ENCODE results near the gene CTNNA2.

The CTNNA2 gene

DNA sequence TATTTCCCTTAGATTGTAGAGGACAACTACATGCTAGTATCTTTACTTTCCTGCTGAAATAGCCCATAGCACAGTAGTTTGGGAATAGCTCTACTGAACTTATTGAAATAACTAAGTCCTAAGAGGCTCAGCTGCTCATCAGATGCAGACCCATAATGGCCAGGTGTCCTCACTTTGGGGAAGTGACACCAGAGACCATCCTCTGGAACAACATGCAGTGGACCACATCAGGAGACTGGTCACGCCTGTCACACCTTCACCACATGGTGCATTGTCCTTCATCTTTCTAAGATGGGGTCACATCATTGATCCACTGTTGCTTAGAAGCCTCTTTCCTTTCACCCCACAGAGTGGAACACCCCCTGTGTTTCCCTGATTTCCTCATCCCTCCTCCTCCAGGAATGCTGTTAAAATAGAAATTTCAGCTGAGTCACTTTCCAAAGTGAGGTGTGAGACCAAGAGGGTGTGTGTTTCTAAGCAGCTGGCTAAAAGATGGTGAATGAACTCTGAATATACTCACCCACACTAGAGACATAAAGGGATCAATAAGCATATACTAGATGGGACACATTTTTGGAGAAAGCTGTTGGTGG is 1006.9 kb downstream of the CTNNA2 start:
- no peak for DNase-seq

DNA sequence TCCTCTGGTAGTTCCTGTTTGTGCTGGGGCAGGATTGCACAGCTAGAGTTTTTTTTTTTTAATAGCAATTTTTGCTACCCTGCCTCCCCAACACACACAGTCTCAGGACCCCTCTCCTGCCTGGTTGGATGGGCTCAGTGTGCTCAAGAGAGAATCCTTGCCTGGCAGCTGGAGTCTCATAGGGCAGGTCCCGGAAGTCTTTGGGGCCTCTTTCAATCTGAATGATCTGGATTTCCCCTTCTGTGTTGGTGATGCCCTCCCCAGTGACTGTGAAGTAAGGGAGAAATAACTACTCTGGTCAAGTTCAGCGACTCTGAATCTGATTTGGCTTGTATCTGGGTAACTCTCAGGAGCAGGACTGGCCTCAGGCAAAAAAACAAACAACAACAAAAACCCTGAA is 1012.3 kb downstream of the CTNNA2 start:
- DNase-seq = no peak

DNA sequence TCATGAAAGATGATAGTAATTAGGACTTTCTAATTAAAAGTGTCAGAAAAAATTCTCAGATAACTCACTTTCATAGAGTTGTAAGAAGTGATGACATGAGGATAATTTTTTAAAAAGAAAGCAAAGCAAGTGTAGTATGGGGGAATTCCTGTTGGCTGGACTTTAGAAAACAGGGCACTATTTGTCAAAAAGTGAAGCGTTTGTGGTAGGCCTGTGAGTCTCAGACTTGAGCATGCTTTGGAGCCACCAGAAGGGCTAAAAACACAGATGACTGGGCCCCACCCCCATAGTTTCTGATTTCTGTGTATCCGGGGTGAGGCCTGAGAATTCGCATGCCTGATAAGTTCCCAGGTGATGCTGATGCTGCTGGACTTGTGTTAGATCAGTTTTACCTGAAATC is 1014.3 kb downstream of the CTNNA2 start:
- no peak for DNase-seq

DNA sequence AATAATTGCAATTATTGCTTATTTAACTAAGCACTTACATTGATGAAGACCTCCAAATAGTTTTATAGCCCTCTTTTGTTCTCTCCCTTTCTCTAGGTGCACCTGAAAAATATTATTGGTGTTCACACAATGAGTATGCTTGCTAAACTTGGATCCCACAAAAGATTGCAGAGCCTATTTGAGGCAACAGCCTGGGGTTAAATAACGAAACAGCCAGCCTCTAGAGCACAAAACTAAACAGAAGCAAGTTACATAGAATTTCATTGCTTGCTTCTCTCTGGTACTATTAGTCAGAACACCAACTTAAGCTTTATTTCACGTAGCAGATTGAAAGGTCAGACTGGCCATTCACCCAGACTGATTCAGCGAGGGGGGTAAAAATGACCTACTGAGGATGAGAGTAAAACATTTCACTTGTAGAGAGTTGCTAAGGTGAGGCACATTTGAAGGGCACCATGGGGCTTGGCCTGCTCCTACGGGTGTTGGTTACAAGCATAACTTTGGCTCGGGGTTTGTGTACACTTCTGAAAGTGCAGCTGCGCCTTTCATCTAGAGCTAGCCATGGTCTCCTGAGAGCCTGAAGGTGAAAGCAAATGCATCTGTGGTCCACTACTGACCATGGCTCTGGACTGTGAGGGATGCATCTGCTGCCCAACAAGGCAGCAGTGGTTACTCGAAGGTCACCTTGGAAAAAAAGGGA is 1016.8 kb downstream of the CTNNA2 start:
- DNase-seq = no peak

DNA sequence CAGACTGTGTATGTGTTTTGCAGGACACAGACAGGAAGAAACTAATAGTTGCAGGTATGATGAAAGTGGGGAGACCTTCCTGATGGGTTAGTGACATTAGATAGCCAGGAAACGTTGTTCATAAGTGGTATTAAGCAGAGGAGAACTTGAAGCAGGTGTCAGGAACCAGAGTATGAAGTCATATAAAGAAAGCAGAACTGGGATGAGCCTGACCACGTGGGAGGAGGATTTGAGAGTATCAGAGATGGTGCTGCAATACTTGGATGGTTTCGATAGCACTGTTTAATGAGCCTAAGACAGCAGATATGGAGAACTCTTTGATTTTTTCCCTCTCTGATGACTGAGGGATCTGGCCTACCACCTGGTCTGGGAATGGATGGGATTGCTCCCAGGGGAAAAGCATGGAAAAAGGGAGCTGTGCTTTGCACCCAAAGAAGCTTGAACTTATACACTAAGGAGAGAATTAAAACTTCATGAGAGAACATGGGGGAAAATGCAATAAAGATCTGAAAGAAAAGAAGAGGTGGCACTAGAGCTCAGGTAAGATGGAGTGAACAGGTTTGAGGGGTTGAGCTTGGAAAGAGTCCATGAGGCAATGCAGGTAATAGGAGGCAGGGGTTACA is 1017.7 kb downstream of the CTNNA2 start:
- no peak for DNase-seq

DNA sequence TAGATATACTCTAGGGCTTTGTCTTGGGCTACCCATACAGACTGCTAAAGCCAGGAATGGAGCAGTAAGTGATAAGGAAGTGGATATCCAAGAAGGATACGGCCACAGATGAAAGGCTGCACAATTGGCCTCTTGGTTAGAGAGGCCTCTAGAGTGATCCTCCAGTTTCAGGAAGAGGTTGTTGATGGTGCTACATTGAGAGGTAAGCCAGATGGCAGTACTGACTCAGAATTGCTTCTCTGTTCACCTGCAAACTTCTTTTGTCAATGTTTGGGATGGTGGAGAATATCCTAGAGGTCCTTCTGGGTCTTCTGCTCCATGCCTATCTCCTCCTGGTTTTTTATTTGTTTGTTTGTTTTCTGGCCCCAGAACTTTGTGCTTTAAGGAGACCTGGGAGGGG is 1018.5 kb downstream of the CTNNA2 start:
- DNase-seq = no peak

DNA sequence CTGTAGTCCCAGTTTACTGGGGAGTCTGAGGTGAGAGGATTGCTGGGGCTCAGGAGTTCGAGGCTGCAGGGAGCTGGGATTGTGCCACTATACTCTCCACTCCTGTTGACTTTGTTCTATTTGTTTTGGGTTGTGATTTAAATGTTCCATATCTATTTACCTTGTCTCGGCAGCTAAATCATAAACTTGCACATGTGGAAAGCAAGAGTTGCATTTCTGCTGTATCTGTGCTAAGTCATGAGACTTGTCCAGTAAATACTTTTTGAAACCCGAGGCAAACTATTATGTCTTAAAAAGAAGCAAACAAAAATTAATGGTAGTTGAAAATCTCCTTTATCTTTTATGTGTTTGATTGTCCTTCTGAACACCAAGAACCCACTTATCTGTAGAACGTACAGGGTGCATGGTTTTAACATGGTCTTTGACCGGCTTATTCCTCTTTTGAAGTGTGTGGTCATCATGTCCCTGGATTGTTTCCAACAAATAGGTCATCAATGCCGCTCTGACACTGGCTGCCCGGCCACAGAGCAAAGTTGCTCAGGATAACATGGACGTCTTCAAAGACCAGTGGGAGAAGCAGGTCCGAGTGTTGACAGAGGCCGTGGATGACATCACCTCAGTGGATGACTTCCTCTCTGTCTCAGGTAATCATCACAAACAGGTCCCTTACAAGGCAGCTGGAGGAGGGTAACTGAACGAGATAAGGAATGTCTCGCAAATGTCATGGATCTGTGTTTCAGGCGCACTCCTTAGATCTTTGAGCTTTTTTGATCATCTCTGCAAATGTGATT is 1032.8 kb downstream of the CTNNA2 start:
- DNase-seq = no peak

DNA sequence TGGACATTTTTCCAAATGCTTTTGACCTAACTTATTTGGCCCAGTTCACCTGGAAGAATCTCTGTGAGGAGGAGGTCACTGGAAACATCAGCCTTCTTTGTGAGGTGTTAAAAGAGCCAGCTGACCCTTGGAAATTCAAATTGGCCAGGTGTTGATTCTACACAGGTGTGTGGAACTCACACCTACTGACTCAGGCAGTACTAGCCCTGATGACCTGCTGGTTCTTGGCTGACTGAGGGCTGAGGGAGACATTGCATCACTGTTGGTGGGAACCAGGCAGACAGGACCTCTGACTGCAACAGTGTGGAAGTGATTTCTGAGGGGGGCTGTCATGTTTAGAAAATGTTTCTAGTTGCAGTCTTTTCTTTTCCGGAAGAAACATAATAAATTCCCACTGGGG is 1033.9 kb downstream of the CTNNA2 start:
- no peak for DNase-seq

DNA sequence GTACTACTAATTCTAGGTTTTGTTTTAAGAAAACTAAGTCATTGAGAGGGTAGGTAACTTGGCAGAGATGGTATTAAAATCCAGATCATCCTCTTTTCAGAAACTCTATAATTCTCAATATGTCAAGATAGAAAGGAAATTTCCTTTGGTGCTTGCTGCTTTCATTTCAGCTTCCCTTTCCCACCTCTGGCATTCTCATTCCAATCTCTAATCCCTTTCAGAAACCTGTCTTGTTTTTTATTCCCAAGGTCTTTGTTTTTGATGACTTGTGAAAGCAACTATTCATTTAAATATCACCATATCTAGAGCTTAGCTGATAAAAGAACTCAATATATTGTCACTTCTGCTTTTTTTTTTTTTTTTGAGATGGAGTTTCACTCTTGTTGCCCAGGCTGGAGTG is 1034.5 kb downstream of the CTNNA2 start:
- DNase-seq = no peak

DNA sequence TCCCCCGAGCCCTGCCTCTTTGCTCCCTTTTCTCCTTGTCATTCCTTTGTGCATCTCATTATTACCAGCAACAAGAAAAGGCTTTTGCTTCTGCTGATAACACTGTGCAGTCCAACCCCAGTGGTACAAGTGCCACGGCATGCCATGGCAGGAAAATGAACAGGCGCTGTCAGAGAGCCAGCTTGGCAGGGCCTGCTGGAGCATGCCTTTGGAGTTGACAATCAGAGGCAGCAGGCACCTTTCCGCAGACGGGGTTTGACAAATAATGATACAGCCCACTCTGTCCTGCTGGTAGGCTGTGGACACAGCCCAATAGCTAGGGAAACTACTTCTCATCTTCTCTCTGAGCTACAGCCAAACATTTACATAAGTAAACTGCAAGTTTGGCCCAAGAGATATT is 1035.6 kb downstream of the CTNNA2 start:
- no peak for DNase-seq

DNA sequence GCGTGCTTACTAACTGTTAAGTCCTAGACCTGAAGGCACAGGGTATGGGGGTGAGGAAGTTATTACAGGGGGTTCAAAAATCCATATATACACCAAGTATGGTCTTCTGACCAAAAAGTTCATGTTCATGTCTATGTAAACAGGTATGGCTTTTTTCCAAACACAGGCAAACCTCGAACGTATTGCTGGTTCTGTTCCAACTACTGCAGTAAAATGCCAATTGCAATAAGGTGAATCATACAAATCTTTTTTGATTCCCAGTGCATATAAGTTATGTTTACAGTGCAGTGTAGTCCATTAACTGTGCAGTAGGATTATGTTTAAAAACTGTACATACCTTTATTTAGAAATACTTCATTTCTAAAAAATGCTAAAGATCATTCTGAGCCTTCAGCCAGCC is 1037.0 kb downstream of the CTNNA2 start:
- DNase-seq = no peak

DNA sequence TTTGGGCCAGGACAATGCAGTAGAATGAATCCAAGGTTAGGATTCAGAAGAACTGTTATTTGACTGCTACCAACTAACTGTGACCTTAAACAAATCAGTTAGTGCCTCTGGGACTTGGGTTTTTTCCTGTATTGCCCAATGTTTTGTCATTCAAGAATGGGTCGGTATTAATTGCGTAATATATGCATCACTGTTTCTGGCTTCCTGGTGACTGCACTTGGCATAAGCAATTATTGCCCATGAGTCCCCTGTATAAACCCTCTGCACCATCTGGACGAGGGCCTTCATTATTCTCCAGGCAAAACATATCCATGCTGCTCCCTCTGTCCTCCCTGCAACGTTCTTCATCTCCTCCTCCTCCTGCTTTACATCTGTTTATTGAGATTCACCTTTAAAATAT is 1047.5 kb downstream of the CTNNA2 start:
- DNase-seq = no peak

DNA sequence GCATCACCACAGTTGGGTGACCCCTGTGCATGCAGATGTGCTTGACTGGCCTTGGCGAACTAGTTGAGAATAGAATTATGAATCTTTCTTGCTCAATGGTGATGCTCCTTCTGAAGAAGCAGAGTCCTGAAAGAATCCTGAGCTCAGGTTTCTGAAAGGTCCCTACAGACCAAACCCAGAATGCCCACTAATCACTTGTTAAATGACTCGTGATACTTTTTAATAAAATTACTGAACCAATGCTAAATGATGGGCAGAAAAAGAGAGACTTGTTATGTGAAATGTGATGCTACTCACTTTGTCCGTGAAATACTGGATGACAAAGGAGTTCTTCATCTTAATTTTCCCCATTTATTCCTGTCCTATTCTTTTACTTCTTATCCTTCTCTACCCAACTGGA is 1055.2 kb downstream of the CTNNA2 start:
- no peak for DNase-seq

DNA sequence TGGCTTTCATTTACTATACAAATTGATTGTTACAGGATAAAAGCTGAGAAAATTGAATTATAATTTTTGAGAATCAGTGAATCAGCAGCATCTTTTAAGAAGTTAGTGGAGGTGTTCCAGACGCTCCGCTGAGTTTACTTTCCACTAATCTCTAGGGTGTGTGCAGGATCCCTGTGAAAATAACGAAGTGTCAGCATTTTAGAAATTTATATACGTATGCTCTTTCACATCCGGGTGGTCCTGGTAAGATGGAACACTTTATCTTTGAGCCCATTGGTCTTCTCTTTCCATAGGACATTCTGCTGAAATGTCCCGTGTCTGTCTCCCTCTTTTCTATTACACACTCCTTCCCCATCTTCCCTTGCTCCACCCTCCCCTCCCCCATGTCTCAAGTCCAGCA is 1060.3 kb downstream of the CTNNA2 start:
- no peak for DNase-seq

DNA sequence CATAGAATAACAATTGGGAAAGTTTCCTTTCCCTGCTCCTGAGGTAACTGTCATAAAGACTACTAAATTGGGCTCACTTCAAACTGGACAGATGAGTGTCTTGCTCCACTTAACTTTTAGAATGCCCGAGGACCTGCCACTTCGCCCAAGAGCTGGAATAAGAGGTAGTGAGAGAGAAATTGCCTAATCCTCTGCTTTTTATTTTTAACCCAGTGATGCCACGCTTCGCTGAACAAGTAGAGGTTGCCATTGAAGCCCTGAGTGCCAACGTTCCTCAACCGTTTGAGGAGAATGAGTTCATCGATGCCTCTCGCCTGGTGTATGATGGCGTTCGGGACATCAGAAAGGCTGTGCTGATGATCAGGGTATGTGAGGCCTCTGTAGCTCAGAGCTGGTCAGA is 1061.1 kb downstream of the CTNNA2 start:
- no peak for DNase-seq

DNA sequence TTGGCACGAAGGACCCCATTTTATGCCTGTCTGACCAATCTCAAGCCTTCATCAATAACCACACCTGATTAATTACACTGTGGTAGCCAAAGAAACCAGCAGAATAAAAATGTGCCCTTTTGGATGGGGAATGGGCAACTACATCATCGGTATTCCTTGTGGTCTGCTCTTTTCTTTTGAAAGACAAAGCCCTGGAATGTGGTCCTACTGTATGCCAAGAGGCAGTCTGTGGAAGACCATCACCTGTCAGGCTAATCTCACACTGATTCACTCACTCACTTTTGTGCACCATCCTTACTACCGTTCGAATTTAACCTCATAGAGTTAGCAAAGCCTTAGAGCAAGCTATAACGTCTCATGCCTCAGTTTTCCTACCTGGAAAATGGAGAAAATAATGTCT is 1066.9 kb downstream of the CTNNA2 start:
- no peak for DNase-seq

DNA sequence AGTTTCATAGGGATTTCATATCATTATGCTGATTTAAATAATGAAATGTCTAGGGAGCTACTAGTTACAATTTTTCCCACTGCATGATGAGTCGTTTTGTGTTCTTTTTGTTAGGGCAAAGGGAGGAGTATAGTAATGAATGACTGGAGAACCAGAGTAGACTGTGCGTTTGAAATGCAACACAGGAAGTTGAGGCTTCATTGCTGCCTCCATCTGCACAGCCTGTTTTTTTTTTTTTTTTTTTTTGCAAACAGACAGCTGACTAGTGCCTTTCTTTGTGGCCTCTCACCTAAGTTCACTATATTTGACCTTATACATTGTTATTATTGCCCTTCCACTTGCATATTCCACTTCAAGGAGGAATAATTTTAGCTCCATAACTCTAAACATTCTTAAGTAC is 1078.4 kb downstream of the CTNNA2 start:
- DNase-seq = no peak

DNA sequence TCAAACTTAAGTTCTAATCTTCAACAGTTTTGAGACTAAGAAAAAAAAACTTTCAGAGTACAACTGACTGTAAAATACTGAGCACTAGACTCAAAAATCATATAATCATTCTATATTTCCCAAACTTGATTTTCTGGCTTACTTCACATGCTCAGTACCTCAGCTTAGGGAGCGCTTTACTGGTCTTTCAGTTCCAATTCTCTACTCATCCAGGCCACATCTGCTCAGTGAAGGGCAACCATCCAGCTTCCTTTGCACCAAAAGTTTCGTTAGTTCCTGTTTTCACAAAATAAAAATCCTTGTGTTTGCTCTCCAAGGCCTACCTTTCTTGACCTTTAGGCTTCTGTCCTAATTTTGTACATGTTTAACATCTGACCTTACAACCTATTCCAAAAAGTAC is 1079.3 kb downstream of the CTNNA2 start:
- DNase-seq = no peak

DNA sequence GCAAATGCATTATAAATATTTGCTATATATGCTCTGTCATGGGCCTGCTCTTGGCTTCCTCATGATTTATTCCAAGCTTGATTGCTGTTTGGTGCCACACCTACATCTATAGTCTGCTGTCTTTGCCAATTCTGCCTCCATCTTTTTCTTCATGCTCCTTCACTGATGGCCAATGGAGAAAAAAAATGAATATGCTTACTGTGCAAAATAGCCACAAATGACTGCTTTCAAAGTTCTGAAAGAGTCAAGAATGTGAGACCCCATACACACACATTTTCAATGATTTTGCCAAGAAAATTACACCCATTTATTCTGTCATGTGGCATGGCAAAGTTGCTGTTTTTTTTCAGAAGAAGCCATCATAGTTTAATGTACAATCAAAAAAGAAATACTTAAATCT is 1097.3 kb downstream of the CTNNA2 start:
- DNase-seq = no peak

DNA sequence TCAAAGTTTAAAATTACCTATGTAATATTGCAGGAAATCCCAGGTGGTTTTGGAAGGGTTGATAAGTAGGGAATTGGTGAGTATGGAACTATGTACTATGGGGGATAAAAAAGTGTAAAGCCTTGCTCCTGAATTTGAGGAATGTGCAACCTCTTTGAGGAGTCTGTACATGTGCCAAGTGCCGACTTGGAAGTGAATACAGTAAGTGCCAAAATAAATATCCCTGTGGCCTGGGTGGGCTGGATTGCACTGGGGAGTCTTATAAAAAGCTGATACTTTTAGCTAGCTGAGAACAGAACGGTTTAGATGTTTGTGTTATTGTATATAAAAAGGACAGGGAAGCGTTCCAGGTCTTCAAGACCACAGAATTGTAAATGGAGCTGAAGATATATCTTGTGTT is 1108.8 kb downstream of the CTNNA2 start:
- DNase-seq = no peak

DNA sequence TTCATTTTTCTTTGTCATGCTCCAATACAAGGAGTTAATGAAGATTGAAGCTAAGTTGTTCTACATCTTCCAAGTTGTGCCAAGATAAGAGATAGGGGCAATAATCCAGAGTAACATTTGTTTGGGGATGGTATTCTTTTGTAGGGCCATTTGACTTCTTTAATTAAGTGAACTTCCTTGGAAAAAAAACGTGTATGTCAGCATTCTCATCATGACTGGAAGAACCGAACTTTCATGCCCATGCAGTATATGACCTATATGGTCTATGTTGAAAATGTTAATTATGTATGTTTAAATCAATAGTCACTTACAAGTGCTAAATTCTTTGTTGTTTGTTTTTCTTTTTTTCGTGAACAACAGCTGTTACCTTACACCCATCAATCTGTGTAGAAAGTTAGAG is 1111.2 kb downstream of the CTNNA2 start:
- DNase-seq = no peak

DNA sequence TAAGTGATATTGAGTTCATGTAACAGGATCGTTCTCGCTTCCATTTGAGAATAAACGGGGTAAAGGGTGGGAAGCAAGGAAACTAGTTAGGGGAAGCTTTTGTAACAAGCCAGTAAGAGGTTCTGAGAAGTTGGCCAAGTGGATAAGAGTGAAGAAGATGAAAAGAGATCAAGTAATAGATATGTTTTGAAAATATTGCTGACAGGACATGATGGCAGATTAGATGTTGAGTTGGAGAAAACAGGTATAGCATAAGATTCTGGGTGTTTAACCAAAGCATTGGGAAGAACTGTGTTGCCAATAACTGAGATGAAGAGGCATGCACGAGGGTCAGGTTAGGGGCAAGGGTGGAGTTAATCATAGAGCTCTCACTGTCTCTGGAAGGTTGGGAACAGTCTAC is 1121.7 kb downstream of the CTNNA2 start:
- DNase-seq = no peak

DNA sequence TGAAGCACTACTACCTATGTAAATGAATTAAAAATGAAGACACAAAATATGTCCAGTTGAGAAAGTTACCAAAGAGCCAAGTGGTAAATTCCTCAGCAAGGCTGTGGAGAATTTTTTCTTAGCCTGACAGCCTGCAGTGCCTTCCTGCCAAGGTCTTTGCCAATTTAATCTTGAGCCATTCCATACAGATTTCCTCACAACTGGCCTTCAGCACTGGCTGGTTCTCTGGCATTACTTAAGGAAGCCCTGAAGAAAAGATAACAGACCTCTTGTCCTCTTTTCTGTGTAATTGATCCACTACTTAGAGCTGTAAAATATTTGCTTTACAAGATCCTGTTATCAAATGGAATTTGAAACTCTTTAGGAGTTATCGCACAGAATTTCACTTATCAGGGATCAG is 1125.9 kb downstream of the CTNNA2 start:
- DNase-seq = no peak

DNA sequence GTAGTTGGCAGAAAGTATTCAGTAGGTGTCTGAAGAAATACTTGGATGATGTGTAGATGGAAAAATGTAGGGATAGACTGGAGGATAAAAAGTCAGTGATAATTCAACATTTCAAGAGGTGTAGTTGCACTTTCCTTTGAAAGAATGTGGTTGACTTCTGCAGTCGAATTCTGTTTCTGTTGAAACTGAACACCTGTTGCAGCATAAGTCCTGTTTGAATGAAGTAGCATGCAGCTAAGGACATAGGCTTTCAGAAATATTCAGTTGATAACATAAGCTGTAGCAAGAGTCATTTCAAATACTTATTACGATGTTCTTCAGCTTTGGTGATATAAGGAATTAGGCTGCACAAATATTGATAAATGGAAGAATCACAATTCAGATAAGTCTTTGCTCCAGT is 1129.6 kb downstream of the CTNNA2 start:
- DNase-seq = no peak
